ENCODE measurements around the gene NTRK2.

Gene NTRK2

GRCh38 chr9:84781931-84782866, 112.7 kb downstream of the NTRK2 start:
- TF ChIP-seq CTCF (IDR thresholded peaks at IDR 0.05), result no peak
- Histone ChIP-seq H3K4me3 (peak overlapping the region; percentile 55), H3K27ac (peak overlapping the region; percentile 36 to 67)
- no peak for DNase-seq (ENCODE audit: low spot score)

- no peak for DNase-seq (ENCODE audit: low spot score)
- H3K27ac ChIP-seq, result no peak overlapping the region
- H3K4me3 ChIP-seq, result no peak overlapping the region
- TF ChIP-seq CTCF (IDR thresholded peaks at IDR 0.05), result no peak
Measured at GRCh38 chr9:84785792-84786547, 116.4 kb downstream of the NTRK2 start.

DNA sequence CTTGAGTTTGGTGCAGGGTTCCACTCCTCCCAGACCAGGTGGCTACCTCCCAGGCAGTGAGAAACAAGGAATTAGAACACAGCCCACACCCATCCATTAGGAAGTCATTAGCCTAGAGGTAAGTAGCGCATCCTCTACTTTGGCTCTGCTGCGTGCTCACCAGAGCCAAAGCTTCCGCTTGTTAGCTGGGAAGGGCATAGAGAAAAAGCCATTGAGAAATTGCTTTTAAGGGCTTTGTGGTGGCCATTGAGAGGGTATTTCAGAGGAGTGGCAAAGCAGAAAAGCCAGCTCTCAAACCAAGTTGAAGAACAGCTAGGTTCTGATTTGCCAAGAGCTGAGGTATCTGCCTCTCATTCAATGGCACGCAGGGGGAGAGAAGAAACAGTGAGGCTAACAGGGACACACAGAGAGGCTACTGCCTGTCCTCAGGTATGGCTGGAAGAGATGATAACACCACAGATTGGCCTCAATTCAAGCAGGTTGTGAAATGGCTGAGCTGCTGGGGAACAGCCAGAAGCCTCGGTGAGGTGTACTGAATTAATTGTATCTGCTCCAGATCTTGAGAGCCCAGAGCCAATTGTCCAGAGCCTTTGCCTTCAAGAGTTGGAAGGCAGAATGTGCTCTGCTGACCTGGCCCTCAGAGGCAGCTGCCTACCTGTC, 119.4 kb downstream of the NTRK2 start:
- H3K27ac ChIP-seq, result no peak overlapping the region
- no peak for TF ChIP-seq CTCF (IDR thresholded peaks at IDR 0.05)
- DNase-seq (ENCODE audit: low spot score), result no peak
- no peak overlapping the region for H3K4me3 ChIP-seq

- DNase-seq (ENCODE audit: low spot score), result no peak
- no peak overlapping the region for H3K27ac ChIP-seq
- no peak overlapping the region for H3K4me3 ChIP-seq
- no peak for TF ChIP-seq CTCF (IDR thresholded peaks at IDR 0.05)
Measured at GRCh38 chr9:84789463-84789830, 119.9 kb downstream of the NTRK2 start.

DNA sequence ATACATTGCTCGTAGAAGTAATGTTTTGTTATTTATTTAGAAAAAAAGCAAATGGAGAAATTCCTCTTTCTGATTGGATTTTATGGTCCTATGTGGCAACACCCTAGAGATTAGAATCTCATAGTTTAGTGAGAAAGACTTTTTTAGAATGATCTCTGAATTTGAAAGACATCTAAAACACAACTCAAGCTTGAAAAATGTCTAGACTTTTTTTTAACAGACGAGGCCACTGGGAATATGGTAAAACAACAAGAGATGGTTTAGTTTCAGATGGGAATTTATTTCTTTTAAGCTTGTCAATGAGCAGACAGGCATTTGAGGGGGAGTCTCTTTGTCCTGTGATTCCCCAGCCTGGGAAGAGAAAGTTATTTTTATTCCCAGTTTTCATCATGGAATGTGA, 122.1 kb downstream of the NTRK2 start:
- Histone ChIP-seq H3K4me3 (no peak overlapping the region), H3K27ac (peak overlapping the region in 1 of 2 donors; percentile 28)
- no peak for TF ChIP-seq CTCF (IDR thresholded peaks at IDR 0.05)
- DNase-seq (ENCODE audit: low spot score), result no peak

DNA sequence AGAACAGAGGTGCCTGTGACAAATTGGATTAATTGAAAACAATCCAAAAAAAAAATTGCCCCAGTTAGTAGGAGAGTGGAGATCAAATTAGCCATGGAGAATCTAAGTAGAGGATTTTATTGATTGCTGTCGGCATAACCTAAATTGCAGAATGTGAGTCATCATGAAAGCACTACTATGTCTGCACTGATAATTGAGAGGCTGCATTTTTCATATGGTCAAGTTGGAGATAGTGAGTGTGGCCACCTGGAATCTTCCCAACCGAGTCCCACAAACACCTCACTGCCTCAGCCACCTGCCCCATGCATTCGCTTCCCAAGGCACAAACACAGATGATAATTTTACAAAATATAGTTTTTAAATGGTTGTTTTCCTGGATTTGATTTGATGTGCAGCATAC, 123.7 kb downstream of the NTRK2 start:
- no peak overlapping the region for H3K4me3 ChIP-seq
- DNase-seq (ENCODE audit: low spot score), result no peak
- TF ChIP-seq CTCF (IDR thresholded peaks at IDR 0.05), result no peak
- H3K27ac ChIP-seq, result no peak overlapping the region
